Uterus (tissue), 2 donors: ENCODE data around the gene RNASE13.

ENCODE experiments used
- CTCF ChIP-seq, 4 experiments: fragments of 200-600 bp in 2 of 4; fragments of 450-650 bp in 2 of 4; sonication (generic) in 2 of 4; IDR thresholded peaks; one replicate each; pipeline ENCODE4 v1.5.1; 2016 to 2019; ENCODE audit warnings: antibody characterized with exemption in 4 of 4, mild to moderate bottlenecking in 2 of 4, moderate library complexity in 1 of 4
- POLR2A ChIP-seq, 2 donors: fragments of 450-650 bp; IDR thresholded peaks; one replicate each; pipeline ENCODE4 v1.6.1; 2016; ENCODE audit warnings: antibody characterized with exemption in 2 of 2, mild to moderate bottlenecking in 1 of 2, moderate library complexity in 1 of 2

- TF ChIP-seq CTCF (IDR thresholded peaks at IDR 0.05), result no peak
- no peak for TF ChIP-seq POLR2A (IDR thresholded peaks at IDR 0.05)
These were observed 4.7 kb downstream of the RNASE13 start, which contains the start of gene TPPP2 for GRCh38 chr14:21029917-21030316.
